Activated CD8-positive, alpha-beta memory T cell treated with anti-CD3 and anti-CD28 coated beads for 48 hours (primary cell): ENCODE measurements around the gene ORMDL1.

Experiments used
- DNase-seq, 3 experiments: peaks; one replicate each; pipeline ENCODE4 v3.0.0-alpha.2; 2020; ENCODE audit warnings: low read depth in 2 of 3, low spot score in 2 of 3

Gene ORMDL1

GRCh38 chr2:189783927-189784867 lies at the start of gene ORMDL1, which contains the start of gene PMS1:
TSS of gene ORMDL1 (minus strand) at chr2:189784339. CDS start at chr2:189782595, 1,744 bp downstream.
TSS of gene PMS1 (plus strand) at chr2:189784450. CDS start at chr2:189791810, 7,360 bp downstream.
- DNase-seq: peak; percentile 82 to 90 (median 87)

DNA sequence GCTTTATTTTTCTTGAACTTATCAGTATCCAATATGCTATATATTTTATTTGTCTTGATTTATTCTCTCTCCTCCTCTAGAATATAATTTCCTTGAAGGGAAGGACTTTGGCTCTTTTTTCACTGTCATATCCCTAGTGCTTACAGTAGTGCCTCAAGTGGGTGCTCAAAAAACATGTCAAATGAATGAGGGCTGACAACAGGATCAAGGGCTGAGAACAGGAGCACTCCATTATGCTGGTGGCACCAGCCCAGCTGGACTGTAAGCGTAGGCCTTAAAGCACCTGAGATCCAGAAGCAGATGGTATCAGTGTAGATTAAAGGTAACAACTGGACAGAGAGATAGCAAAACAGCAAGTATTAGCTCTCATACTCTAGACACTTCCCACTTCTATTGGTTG lies 46.4 kb upstream of the ORMDL1 start:
- DNase-seq: no peak

DNA sequence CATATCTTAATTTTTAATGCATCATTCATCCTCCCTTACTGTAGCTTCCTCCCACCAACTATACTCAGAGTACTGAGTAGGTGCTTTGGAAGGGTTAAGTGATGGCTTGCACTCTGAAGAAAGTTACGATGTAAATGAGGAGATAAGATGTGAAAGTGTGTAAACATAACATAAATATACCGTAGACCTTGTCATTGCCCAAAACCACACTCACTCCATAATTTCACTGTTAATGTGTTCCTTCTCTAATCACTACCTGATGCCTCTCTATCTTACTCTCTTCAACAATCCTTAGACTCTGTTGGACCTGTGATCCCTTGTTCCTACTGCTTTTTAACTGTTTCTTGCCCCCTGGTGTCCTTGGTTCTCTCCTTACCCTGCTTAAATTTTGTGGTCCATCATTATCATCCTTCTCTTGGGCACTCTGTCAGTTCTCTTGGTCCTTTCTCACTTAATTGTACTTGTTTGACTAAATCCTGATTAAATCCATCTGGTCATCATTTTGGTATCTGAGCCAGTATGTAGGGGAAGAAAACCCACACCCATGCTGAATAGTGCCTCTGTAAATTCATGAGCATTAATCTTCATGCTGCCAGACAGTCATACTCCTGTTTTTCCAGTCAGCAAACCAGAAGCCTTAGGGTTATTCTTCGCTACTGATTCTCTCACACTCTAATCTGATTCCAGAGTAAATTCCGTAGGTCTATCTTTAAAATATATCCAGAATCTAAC lies 45.1 kb upstream of the ORMDL1 start:
- DNase-seq: no peak

- no peak for DNase-seq
Measured at GRCh38 chr2:189826039-189826438, 41.9 kb upstream of the ORMDL1 start.

GRCh38 chr2:189824694-189825396 lies 40.7 kb upstream of the ORMDL1 start:
- no peak for DNase-seq

DNA sequence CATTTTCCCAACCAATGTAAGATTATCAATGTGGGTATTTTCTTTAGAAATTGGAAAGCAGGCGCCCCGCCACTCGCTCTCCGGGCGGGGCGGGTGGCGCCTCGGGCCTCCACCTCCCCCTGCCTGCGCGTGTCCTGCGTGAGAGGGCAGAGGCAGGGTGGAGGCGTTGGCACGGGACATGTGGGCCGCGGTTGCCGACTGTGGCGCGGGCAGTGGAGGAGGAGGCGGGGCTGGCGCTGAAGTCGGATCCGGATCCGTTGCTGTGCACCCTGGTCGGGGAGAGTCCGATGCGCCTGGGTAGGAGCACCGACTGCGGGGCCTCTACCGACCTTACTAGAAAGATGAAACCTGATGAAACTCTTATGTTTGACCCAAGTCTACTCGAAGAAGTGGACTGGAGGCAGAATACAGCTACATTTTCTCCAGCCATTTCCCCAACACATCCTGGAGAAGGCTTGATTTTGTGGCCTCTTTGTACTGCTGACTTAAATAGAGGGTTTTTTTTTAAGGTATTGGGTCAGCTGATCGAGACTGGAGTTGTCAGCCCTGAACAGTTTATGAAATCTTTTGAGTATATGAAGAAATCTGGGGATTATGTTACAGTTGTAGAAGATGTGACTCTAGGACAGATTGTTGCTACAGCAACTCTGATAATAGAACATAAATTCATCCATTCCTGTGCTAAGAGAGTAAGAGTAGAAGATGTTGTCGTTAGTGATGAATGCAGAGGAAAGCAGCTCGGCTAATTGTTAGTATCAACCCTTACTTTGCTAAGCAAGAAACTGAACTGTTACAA lies 38.0 kb upstream of the ORMDL1 start:
- DNase-seq: no peak

DNA sequence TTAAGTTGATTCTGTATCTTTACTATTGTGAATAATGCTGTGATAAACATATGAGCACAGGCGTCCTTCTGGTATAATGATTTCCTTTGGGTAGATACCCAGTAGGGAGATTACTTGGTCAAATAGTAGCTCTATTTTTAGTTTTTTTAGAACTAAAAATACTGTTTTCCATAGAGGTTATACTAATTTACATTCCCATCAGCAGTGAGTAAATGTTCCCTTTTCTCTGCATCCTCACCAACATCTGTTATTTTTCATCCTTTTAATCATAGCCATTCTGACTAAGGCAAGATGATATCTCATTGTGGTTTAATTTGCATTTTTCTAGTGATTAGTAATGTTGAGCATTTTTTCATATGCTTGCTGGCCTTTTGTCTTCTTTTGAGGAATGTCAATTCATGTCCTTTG lies 35.2 kb upstream of the ORMDL1 start:
- DNase-seq: no peak

GRCh38 chr2:189818249-189819038 lies 34.3 kb upstream of the ORMDL1 start:
- no peak for DNase-seq

- no peak for DNase-seq
Measured at GRCh38 chr2:189803431-189803830, 19.3 kb upstream of the ORMDL1 start.

- DNase-seq: no peak
Measured at GRCh38 chr2:189802396-189802912, 18.3 kb upstream of the ORMDL1 start.

DNA sequence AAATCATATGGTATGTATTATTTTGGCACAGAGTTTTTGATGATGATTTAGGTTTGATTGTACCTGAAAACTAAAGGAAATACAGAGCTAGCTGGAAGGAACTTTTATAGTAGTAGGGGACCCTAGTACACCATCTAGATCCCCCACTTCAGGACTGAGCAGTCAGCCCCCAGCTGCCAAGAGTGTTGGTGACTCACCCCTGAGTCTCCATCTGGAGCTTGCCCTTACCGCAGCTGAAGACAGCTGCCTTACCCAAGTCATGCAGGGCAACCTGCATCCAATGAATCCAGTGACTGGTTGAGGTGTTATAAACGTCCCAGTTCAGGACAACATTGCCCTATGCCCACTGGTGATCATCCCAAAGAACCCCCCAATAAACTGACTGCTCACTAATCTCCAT lies 15.4 kb upstream of the ORMDL1 start:
- no peak for DNase-seq

DNA sequence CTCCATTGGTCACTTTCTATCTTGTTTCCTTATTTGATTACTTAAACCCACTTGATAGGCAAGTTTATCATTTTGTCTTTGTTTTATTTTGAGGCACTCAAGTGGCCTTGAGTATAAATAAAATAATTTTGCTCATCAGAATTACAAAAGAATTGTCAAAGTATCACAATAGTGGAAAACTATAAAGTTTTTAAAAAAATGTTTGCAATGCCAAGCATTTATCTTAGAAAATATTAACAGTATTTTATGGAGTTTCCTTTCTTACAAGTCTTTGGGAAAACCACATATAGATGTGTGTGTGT lies 14.8 kb upstream of the ORMDL1 start:
- DNase-seq: no peak

DNA sequence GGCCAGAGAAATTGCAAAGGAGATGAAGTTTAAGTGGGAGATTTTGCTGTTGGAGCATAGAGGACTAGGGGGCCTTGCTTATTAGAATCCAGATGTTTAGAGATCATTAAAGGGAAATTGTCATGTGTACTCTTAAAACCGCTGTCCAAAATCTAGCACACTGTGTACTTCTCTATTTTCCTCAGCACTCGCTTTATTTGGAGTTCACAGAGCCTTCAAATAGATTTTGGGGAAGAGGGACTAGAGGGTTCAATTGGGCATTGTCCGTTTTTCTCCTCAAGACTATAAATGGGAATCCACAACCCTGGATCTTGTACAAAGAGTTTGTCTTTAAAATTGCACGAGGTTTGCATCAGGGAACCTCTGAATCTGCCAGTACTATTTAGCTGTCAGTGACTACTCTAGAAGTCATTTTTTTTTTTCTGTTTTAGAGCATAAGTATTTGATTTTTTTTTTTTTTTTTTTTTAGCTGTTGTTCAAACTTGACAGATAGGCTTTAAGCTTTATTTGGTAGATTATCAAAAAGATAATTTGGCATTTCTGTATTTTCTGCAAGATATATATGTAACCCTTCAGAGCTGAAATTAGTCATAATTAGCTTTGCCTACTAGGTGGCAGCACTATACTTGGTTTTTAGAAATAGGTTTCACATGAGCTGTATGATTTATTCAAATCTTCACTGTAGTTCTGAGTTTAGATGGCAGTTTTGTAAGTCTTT lies 14.3 kb upstream of the ORMDL1 start:
- no peak for DNase-seq

DNA sequence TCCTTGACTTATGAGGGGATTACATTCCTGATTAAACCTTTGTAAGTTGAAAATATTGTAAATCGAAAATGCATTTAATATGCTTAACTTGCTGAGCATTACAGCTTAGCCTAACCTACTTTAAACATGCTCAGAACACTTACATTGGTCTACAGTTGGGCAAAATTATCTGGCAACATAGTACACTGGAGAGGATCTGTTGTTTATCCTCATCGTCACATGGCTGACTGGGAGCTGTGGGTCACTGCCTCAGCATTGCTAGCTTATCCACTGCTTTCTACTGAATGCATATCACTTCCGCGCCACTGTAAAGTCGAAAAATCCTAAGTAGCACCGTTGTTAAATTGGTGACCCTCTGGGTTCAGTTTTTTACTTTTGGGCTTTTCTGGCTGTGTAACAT lies 13.8 kb upstream of the ORMDL1 start:
- no peak for DNase-seq

GRCh38 chr2:189794310-189794709 lies 10.2 kb upstream of the ORMDL1 start:
- no peak for DNase-seq

GRCh38 chr2:189791338-189792042 lies 7.4 kb upstream of the ORMDL1 start:
- DNase-seq: no peak

DNA sequence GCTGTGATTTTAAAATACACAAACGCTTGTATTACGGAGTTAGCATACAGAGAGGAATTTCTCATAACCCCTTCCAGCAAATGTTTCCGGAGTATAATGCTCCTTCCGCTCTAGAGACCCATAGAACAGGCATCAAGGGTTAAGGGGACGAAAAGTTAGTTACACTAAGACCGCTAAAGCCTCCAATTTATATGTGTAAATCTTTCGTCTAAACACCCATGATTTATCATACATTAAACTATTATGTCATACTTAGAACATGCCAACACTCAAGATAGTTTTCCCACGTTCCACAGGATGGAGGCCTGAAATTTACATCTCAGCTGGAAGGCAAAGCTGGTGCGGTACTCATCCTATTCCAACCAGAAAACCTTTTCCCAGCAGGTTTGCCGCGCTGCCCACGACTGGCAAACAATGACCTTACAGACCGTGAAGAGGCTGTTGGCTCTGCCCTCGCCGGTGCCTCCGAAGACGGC lies 650 bp downstream of the ORMDL1 start:
- DNase-seq: no peak

DNA sequence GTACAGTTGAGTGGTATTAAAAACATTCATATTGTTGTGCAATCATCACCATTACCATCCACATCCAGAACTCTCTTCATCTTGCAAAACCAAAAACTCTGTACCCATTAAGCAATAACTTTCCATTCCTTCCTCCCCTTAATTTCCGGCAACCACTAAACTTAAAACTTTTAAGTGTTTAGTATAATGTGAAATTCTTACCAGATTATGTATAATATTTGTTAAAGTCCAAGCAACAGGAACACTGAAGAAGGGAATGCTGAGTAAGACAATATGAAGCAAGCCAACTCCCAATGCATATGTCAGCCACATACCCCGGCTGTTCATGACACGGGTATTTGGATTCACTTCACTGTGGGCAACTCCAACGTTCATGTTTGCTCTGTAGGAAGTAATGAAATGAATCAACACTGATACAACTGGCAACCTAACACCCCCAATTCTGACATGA lies 1.9 kb downstream of the ORMDL1 start:
- no peak for DNase-seq
